Hematopoietic multipotent progenitor cell (in vitro differentiated cells): ENCODE results near the gene GPSM1. TPM values are rescaled to one million over a fixed set of nuclear protein-coding genes. Genes with fewer than 3 reads are reported as not detected.

Experiments used
- DNase-seq, 3 donors: peaks; one replicate each; pipeline ENCODE4 v3.0.0-alpha.2; 2011 to 2015; ENCODE audit warnings: low read depth in 2 of 3, low spot score in 2 of 3
- total RNA-seq: library from RNA; depleted of rRNA; stranded (reverse); fragments of >200 nt; gene quantifications from one replicate; pipeline ENCODE4 v1.2.3, GENCODE V29; 2012

Gene GPSM1
- total RNA-seq, 1 donor, result 85.6 TPM

DNA sequence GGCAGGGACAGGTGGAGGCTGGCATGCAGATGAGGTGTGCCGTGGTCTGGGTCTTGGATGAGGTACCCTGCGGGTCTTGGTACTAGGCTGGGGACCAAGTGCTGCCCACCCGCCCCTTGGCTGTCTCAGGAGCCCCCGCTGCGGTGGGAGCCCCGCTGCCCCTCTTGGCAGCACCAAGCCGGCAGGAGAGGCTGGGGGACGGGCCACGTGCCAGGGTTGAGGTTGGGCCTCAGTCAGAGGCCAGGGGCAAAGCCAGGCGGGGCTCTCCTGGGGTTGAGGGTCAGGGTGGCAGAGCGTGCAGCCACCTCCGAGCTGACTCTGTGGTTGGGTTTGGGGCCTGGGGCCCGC is 44.2 kb downstream of the GPSM1 start:
- DNase-seq, result no peak

DNA sequence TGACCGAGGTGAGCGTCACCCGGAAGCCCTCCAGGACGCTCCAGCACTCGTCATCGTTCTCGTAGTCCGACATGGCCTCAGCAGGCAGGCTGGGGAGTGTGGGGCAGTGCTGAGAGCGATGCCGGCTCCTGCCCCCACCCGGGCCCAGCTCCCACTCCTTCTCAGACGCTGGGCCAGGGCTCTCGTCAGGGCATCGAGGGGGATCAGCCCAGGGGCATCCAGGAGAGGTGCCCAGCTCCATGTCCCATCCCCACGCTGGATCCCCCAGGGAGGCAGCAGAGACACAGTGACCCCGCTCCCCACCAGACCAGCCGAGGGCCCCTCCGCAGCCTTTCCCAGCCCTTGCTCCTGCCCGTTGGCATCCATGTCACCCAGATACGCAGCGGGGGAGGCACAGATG is 44.7 kb downstream of the GPSM1 start:
- DNase-seq, result no peak

DNA sequence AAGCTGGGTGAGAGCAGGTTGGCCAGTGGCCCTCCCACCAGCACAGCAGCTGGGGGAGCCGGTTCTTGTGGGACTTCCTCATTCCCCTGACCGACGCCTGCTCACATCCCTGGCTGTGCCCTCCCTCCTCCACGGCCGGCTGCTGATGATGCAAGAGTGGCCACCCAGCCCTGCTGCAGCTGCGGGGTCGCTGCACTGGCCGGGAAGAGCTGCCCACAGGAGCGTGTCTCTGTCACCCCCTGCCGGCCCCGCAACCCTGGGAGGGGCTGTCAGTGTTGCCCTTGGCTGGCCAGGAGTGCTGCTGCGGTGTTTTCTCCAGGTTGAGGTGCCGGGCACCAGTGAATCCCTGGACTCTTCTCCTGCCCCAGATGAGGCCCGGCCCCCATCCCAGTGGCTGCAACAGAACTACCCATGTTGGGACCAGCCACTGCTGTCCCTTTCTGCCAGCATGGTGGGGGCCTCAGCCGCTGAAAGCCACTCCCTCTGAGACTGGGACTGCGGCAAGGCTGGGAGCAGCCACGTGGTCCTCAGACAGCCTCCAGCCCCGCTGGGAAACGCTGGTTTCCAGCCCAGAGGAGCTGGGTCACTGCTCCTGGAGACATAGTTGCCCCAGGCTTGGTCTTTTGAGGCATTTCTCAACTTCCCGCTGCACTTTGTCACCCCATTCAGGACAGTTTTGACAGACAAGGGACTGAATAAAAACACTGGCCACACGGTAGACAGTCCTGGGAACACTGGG is 45.4 kb downstream of the GPSM1 start:
- peak in 2 of 3 donors; percentile 64 to 66 for DNase-seq

DNA sequence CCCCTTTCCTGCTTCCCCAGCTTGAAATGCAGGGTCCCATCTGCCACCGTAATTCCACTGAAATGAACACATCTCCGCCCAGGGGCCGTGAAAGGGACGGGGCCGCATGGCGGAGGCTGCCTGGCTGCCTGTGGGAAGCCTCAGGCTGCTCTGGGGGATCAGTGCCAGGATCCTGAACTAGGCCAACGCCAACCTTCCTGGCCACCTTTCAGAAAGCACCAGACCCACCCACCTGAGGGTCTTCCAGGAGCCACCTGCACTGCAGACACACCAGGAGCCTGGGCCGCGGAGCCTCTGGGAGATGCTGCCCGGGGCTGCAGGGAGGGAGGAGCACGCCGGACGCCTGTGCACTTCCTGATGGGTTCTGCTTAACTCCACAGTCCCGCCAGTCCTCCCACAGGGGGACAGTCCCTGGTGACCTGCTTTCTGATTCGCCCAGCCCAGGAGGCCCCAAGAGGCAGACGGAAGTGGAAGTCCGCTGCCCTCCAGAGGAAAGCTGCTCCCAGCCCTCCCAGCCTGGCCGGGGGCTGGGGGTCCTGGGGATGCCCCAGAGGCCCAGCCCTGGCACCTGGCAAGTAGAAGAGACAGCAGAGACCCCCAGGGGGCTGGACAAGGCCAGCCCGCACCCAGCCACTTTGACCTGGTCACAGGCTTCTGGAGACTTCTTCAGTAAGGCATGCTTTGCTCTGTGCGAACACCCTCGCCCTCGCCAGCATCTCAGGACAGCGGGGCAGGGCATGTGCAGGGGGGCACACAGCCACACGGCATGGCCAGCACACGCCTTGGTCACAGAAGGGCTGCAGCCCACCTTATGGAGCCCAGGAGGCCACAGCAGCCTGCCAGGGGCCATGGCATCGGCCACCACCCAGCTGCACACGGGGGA is 46.2 kb downstream of the GPSM1 start, which contains the start of gene CARD9:
TSS of gene CARD9 (minus strand) at position 370 of the 883 bp plus-strand sequence. CDS start 1,591 bp downstream, outside the sequence.
- DNase-seq, result no peak

DNA sequence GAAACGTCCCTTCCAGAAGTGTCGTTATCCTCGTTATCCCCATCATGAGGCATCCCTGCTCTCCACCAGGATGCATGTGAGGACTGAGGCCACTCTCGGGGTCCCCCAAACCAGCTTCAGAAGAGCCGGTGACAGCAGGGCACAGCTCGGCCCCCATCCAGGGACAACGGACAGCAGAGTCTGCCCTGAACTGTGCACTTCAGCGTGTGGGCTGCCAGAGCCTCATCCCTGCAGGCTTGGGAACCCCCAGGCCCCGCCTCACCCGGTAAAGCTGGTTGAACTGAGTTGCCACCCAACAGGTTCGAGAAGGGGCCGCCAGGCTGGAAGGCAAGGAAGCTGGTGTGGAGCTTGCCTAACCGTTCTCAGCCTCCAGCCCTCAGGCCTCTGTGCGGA is 46.8 kb downstream of the GPSM1 start:
- no peak for DNase-seq

DNA sequence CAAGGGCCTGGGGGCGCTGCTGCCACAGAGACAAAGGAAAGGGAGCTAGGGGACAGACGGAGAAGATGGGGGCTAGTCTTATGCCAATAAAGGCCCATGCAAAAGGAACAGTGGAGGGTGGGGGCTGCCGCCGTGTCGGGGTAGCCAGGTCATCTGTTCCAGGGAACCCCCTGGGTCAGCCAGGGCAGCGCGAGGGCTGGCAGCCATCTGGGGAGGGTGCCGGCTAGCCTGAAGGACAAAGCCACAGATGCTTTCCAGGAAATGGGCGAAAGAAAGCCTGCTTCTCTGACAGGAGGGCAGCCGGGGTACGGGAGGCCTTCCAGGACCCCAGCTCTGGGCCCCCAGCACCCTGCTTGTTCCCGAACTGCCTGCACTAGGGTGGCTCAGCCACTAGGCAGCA is 47.8 kb downstream of the GPSM1 start:
- no peak for DNase-seq

DNA sequence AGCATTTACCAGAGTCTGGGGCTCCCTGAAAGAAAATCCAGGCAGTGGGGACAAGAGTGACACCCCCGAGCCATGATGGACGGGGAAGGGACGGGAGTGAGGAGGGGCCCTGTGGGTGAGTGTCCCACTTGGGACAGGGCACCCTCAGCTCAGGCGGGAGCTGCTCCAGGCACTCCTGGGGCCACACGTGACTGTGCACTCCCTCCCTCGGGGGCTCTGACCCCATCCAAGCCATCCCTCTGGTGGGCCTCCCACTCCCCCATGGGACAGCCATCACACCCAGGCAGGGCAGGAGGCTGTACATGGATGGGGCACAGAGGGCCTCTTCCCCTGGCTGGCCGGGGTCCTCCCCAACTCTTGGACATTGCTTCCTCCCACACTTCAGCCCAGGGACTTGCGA is 49.1 kb downstream of the GPSM1 start:
- DNase-seq, result no peak

DNA sequence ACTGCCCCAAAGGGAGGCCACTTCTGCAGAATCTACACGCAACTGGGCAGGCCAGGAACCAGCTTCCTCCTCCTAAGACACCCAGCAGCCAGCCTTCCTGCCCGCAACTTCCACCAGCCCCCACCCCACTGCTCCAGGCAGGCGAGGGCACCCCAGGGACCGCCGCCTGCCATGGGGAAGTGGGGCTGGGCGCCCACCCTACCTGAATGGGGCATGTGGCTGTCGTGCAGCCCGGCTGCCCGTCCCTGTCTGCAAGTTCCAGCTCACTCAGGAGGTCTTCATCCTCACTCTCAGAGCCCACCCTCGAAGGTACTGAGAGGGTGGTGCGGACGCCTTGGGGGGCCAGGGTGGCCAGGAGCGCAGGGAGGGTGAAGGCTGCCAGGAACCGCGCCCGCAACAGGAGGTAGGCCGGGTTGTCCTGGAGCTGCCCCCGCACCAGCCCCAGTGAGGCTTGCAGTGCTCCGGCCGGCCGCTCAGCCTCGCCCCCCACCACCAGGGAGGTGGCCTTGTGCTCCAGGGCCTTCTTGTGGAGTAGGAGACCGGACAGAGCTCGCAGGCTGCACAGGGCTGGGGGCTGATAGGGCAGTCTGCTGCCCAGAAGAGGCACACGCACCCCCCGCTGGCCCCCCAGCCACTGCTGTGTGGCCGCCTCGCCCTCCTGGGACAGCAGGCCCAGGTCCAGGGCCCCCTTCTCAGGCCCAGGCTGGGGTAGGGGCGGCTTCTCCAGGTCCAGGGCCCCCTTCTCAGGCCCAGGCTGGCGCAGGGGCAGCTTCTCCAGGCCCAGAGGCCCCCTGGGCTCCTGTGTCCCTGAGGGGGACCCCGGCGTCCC is 50.2 kb downstream of the GPSM1 start:
- no peak for DNase-seq

DNA sequence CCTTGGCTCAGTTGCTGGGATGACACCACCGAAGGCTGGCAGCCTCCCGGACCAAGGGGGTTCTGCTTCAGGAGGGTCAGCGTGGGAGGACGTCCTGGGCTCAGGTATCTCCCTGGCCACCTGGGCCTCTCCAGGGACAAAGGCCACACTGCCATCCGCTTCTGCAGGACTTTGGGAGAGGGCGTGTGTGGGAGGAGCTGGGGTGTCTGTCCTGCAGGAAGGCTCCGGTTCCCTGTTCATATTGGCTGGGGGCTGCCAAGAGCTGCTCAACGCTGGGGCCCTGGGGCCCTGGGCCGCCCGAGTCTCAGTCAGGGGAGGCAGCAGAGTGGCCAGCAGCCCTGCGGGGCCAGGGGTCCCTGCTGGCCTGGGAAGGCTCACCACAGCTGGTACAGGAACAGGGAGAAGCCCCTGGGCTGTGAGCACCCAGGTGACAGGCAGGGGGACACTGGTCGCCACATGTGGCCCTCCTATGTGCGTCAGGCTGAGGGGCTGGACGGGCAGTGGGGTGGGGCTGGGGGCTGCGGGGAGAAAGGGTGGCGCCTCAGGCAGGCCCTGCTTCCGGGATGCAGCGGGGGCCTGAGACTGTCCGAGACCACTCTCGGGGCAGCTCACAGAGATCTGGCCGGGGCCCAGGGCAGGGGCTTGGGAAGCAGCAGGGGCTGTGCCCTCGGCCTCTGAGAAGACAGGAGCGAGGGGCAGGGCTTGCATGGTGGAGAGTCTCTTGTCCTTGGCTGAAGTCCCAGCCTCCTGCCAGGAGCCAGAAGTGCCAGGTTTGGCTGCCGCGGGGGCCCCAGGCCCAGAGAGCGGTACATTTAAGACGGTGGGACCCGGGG is 51.0 kb downstream of the GPSM1 start:
- no peak for DNase-seq

DNA sequence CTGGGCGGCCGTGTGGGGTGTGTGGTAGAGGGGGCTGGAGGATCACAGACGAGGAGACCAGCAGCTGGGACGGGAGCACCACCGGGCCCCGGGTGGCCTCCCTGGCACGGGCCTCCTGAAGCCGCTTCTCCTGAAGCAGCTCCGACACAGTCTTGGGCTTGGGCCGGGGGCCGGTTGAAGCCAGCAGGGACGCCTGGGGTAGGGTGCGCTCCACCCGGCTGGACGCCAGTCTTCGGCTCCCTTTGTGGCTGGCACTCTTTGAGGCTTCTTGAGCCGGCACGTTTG is 51.6 kb downstream of the GPSM1 start:
- DNase-seq, result no peak

DNA sequence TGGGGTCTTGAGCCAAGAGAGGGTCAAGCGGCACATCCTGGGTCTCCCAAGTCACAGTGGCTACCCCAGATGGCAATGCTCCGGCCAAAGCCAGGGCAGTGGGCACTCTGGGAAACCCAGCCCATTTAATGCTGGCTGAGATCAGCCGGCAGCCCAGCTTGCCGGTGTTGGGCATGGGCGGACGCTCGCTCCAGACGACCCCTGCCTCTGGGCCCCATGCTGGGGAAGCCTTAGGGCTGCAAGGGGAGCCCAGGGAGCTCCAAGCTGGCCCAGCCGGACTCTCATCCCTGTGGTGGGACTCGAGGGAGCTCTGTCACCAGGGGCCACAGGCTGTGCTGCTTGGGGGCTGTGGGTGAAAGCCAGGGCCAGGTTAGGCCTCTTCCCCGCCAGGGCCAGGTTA is 52.1 kb downstream of the GPSM1 start:
- no peak for DNase-seq

DNA sequence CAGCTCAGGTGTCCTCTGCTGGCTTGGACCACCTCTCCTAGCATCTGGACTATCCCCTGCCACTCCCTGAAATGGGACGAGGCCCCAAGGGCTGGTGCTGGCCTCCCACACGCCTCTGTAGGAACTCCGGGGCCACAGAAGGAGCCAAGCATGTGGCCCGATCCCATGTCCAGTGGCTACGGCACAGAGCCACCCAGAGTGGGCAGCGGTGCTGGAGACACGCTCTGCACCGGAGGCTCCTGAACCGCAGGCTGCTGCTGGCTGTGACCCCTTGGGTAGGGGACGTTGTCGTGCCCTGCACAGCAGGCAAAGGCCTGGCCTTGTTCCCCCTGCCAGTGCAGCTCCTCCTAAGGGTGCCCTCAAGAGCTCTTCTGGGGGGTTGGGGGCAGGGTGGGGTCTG is 52.6 kb downstream of the GPSM1 start:
- DNase-seq, result no peak

DNA sequence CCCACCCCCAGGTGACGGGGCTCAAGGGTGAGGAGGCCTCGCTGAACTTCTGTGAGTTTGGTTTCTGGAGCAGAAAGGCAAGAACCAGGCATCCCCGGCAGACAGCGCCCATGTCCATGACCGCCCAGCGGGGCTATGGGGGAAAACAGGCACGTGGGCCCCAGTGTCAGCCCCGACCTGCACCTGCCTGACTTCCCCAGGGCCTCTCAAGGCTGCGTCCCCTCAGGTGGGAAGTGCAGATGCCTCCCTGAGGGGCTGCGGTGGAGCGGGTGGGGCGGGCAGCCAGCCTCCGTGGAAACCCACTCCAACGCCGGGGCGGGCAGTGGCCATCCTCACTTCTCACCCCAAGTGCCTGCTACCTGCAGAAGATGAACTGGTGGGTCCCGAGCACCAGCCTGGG is 53.0 kb downstream of the GPSM1 start:
- no peak for DNase-seq

DNA sequence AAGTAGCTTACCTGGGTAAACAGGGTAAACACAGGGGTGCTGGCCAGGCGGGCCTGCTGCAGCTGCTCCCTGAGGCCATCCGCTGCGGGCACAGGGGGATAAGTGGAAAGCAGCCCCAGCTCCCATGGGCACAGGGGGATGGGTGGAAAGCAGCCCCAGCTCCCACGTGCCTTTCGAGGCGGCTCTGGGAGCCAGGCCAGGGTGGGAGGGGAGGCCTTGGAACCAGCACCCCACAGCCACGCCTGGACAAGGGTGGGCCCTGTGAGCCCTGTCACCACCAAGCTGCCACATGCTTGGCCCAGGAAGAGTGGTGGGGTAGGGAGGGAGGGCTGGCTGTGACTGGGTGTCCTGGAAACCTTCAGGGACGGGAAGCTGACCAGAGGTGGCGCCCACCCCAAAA is 54.0 kb downstream of the GPSM1 start:
- DNase-seq, result no peak

DNA sequence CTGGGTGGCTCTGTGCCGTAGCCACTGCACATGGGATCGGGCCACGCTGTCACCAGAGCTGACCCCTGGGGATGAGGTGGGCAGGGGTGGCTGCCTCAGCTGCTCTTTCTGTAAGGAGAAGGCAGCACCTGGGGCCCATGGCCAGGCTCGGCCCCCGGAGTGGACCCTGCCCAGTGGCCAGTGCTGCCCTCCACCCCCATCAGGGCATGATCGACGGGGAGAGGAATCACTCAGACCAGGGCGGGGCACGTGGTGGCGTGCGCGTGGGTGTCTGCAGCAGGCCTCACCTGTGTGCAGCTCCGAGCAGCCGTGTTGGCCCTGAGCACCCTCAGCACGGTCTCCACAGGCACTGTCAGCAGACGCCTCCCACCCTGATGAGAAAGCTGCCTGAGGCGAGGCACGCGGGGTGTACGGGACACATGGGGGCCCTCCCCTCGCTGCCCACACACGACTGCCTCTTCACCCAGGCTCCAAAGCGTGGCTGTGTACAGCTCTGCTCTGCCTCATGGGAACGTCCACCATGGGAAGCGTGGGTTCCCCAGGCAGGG is 54.7 kb downstream of the GPSM1 start:
- DNase-seq, result no peak

DNA sequence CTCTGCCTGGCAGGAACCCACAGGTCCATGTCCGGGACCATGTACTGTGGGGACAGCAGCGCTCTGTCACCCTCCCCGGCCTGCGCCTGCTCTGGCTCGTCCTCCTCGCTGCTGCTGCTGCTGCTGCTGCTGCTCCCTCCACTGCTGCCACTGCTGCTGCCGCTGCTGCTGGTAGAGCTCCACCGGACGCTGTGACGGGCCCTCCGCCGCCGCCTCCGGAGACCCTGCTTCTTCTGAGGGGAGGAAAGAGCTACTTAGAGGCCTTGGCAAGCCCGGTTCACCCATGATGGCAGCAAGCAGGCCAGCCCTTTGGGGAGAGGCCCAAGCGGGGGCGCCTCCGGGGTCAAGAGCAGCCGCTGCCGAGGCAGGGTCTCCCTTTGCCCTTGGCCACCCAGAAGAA is 56.1 kb downstream of the GPSM1 start:
- DNase-seq, result no peak

DNA sequence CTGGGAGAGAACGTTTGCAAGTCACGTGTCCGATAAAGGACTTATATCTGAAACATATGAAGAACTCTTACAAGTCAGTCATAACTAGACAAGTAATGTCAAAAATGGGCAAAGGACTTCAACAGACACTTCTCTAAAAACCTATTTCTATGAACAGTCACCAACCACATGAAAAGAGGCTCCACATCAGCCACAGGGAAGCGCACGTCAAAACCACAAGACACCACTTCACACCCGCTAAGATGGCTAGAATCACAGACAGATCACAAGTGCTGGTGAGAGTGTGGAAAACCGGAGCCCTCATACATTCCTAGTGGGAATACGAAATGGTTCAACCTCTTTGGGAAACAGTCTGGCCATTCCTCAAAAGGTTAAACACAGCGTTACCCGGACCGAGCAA is 57.7 kb downstream of the GPSM1 start:
- peak in 1 of 3 donors; percentile 23 for DNase-seq

DNA sequence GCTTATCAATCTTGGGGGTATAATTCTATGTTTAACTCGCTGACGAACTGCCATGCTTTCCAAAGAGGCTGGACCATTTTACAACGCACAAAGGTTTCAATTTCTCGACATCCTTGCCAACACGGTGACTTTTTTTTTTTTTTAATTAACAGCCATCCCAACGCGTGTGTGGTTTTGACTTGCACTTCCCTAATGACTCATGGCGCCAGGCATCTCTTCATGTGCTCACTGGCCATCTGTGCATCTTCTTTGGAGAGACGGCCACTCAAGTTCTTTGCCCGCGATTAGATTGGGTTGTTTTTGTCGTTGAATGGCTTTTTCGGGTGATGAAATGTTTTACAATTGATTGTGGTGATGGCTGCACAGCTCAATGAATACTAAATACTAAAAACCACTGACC is 58.7 kb downstream of the GPSM1 start:
- no peak for DNase-seq

DNA sequence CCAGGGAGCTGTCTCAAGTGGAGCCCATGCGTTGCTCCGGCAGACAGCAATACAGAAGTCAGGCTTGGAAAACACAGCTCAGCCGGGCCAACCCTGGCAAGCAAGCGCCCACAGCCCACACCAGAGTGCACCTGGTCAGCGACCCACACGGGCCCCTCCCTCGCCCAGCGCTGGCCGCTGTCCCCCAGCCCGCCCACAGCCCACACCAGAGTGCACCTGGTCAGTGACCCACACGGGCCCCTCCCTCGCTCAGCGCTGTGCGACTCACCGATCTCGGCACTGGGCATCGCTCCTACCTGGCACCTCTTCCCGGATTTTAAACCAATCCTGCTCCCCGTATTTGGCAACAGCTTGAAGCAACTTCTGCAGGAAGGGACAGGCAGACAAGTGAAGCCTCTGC is 59.9 kb downstream of the GPSM1 start:
- no peak for DNase-seq

DNA sequence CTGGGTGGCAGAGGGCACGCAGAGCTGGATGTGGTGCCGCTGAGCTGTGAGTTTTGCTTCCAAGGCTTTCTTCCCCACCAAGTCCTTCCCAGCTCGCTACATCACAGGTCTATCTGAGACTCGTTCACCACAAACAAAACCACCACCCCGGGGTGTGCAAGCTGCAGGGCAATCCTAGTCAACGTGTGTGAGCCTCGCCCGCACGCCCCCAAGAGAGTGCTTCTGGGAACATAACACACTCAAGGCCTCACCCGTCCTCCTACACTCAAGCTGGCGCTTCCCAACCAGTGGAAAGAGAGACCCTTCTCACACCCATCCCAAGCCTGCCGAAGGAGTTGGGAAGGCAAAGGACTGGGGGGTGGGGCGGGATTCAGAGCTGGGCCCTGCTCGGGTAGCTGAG is 62.1 kb downstream of the GPSM1 start:
- DNase-seq, result no peak
